NB4 (cell line): ENCODE measurements around the gene IGFL4.

ENCODE experiments used
- POLR2A ChIP-seq: IDR thresholded peaks from 2 replicates; pipeline ENCODE4 v1.6.1; 2011; ENCODE audit warnings: mild to moderate bottlenecking; ENCODE audit not compliant: insufficient read length; ENCODE audit errors: extremely low read depth
- TF ChIP-seq, protein P1 (sequence below): IDR thresholded peaks from 2 replicates; pipeline ENCODE4 v1.6.1; 2011; ENCODE audit warnings: low read depth, low read length
- TF ChIP-seq, protein P2 (sequence below): IDR thresholded peaks from one replicate; pipeline ENCODE4 v1.5.1; 2012; ENCODE audit warnings: low read depth, low read length

DNA sequence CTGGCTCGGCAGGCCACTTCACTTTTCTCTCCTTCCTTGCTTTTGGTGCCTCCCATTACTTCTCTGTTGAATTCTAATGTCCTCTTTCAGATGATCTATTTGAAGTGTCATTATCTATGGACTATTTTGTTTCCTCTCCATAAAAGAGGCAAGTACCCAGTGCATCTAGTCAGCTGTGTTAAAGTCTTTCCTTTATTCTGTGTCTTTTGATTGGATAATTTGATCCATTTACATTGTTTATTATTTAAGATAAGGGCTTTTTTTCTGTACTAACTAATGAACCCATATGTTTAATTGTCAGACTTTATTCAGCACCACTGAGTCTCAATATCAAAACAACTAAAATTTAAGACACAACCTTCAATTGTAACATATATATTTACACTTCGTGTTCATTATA is 47.3 kb upstream of the IGFL4 start:
- TF ChIP-seq, protein P1, sequence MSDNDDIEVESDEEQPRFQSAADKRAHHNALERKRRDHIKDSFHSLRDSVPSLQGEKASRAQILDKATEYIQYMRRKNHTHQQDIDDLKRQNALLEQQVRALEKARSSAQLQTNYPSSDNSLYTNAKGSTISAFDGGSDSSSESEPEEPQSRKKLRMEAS = no peak
- TF ChIP-seq, protein P2, sequence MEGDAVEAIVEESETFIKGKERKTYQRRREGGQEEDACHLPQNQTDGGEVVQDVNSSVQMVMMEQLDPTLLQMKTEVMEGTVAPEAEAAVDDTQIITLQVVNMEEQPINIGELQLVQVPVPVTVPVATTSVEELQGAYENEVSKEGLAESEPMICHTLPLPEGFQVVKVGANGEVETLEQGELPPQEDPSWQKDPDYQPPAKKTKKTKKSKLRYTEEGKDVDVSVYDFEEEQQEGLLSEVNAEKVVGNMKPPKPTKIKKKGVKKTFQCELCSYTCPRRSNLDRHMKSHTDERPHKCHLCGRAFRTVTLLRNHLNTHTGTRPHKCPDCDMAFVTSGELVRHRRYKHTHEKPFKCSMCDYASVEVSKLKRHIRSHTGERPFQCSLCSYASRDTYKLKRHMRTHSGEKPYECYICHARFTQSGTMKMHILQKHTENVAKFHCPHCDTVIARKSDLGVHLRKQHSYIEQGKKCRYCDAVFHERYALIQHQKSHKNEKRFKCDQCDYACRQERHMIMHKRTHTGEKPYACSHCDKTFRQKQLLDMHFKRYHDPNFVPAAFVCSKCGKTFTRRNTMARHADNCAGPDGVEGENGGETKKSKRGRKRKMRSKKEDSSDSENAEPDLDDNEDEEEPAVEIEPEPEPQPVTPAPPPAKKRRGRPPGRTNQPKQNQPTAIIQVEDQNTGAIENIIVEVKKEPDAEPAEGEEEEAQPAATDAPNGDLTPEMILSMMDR = no peak
- no peak for TF ChIP-seq POLR2A
